PC-9 (cell line): ENCODE measurements around the gene SHROOM2. TPM values are rescaled to one million over a fixed set of nuclear protein-coding genes. Genes with fewer than 3 reads are reported as not detected.

Source experiments
- BruUV-seq: library from RNA; stranded (reverse); fragments of 400-500 nt; replicated peaks from 2 replicates; lab custom pipeline; 2021; lab: Mats Ljungman, UMichigan
- CTCF ChIA-PET: fragments of 300-600 bp; sonication (Branson Sonifier 250); formaldehyde crosslinking; loops from one replicate; lab custom pipeline; 2022; ENCODE audit warnings: antibody characterized with exemption; lab: Charles Lee
- POLR2A ChIA-PET: fragments of 300-600 bp; sonication (Branson Sonifier 250); formaldehyde crosslinking; loops from one replicate; lab custom pipeline; 2022; ENCODE audit warnings: antibody characterized with exemption; ENCODE audit not compliant: unreplicated experiment; lab: Charles Lee
- DNase-seq, 2 experiments: peaks; one replicate each; pipeline versions ENCODE4 v3.0.0 to v3.0.0-alpha.2; 2015 to 2022; ENCODE audit warnings: mixed read lengths in 1 of 2
- H2AFZ ChIP-seq: fragments of 200-600 bp; sonication (generic); 2 replicates; pipeline ENCODE4 v1.8.1; 2017; ENCODE audit warnings: antibody characterized with exemption
- H3F3A ChIP-seq: fragments of 200-600 bp; sonication (generic); 2 replicates; pipeline ENCODE4 v1.8.1; 2017; ENCODE audit warnings: antibody characterized with exemption, mild to moderate bottlenecking, low read depth; ENCODE audit not compliant: insufficient read depth
- H3K27ac ChIP-seq: fragments of 200-600 bp; sonication (generic); 2 replicates; pipeline ENCODE4 v1.6.1; 2016; ENCODE audit warnings: mixed run types
- H3K27me3 ChIP-seq: fragments of 200-600 bp; sonication (generic); 2 replicates; pipeline ENCODE4 v1.6.1; 2016; ENCODE audit warnings: low read depth, mixed run types; ENCODE audit not compliant: insufficient read depth
- H3K36me3 ChIP-seq: fragments of 200-600 bp; sonication (generic); 2 replicates; pipeline ENCODE4 v1.6.1; 2016; ENCODE audit warnings: low read depth, mixed run types
- H3K4me1 ChIP-seq: fragments of 200-600 bp; sonication (generic); replicated peaks from 2 replicates; pipeline ENCODE4 v1.6.1; 2016; ENCODE audit warnings: mixed run types; ENCODE audit not compliant: insufficient read depth
- H3K4me2 ChIP-seq: fragments of 200-600 bp; sonication (generic); 2 replicates; pipeline ENCODE4 v1.6.1; 2017; ENCODE audit warnings: mixed run types
- H3K4me3 ChIP-seq: fragments of 200-600 bp; sonication (generic); 2 replicates; pipeline ENCODE4 v1.6.1; 2016; ENCODE audit warnings: mixed run types
- H3K79me2 ChIP-seq: fragments of 200-600 bp; sonication (generic); 2 replicates; pipeline ENCODE4 v1.6.1; 2017; ENCODE audit warnings: low read depth, mixed run types
- H3K9me2 ChIP-seq: fragments of 200-600 bp; sonication (generic); 2 replicates; pipeline ENCODE4 v1.8.1; 2017; ENCODE audit warnings: mild to moderate bottlenecking; ENCODE audit not compliant: insufficient read depth
- H3K9me3 ChIP-seq: fragments of 200-600 bp; sonication (generic); 2 replicates; pipeline ENCODE4 v1.8.1; 2016; ENCODE audit warnings: low read depth; ENCODE audit not compliant: insufficient read depth
- H4K20me1 ChIP-seq: fragments of 200-600 bp; sonication (generic); 2 replicates; pipeline ENCODE4 v1.8.1; 2017; ENCODE audit not compliant: insufficient read depth
- EZH2 ChIP-seq: fragments of 200-600 bp; sonication (generic); IDR thresholded peaks from 2 replicates; pipeline ENCODE4 v1.8.0; 2017; ENCODE audit warnings: antibody characterized with exemption, low read depth
- intact Hi-C: fragments of 100-400 bp; cut with micrococcal nuclease; formaldehyde crosslinking; loops from one replicate; pipeline ENCODE4 v1.10.0; 2022; ENCODE audit not compliant: unreplicated experiment
- total RNA-seq: library from RNA; stranded (reverse); gene quantifications from 2 replicates; pipeline ENCODE4 v1.2.3, GENCODE V29; 2021
- TF ChIP-seq, protein P1 (sequence below): fragments of 200-600 bp; sonication (generic); conservative IDR thresholded peaks from 2 replicates; pipeline ENCODE4 v1.6.1; 2017; ENCODE audit warnings: mixed run types, antibody characterized with exemption, mild to moderate bottlenecking, moderate library complexity

SHROOM2 gene
- total RNA-seq, 1 experiment from 2014 or later: 0.17 TPM

DNA sequence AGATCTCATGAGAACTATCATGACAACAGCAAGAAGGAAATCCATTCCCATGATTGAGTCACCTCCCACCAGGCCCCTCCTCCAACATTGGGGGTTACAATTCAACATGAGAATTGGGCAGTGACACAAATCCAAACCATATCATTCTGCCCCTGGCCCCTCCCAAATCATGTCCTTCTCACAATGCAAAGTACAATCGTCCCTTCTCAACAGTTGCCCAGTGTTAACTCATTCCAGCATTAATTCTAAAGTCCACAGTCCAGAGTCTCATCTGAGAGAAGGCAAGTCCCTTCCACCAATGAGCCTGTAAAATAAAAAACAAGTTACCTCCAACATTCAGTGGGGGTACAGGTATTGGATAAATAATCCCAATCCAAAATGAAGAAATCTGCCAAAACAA, 166.1 kb downstream of the SHROOM2 start:
- Histone ChIP-seq H3K9me3 (no peaks in the 10 kb centered on the region), H3K4me3 (no peak overlapping the region), H3K36me3 (no peaks in the 10 kb centered on the region), H4K20me1 (no peaks in the 10 kb centered on the region), H3K4me1 (no peaks in the 10 kb centered on the region), H3F3A (no peaks in the 10 kb centered on the region), H2AFZ (no peak overlapping the region), H3K27ac (no peak overlapping the region), H3K27me3 (no peaks in the 10 kb centered on the region), H3K79me2 (no peaks in the 10 kb centered on the region), H3K4me2 (no peak overlapping the region), H3K9me2 (no peaks in the 10 kb centered on the region)
- intact Hi-C loops: no loop called here
- POLR2A ChIA-PET: no interaction called here
- BruUV-seq: no TSS peak
- DNase-seq: no peak
- TF ChIP-seq, protein P1, sequence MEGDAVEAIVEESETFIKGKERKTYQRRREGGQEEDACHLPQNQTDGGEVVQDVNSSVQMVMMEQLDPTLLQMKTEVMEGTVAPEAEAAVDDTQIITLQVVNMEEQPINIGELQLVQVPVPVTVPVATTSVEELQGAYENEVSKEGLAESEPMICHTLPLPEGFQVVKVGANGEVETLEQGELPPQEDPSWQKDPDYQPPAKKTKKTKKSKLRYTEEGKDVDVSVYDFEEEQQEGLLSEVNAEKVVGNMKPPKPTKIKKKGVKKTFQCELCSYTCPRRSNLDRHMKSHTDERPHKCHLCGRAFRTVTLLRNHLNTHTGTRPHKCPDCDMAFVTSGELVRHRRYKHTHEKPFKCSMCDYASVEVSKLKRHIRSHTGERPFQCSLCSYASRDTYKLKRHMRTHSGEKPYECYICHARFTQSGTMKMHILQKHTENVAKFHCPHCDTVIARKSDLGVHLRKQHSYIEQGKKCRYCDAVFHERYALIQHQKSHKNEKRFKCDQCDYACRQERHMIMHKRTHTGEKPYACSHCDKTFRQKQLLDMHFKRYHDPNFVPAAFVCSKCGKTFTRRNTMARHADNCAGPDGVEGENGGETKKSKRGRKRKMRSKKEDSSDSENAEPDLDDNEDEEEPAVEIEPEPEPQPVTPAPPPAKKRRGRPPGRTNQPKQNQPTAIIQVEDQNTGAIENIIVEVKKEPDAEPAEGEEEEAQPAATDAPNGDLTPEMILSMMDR: no peak
- TF ChIP-seq EZH2: no peak
- CTCF ChIA-PET: no interaction called here

DNA sequence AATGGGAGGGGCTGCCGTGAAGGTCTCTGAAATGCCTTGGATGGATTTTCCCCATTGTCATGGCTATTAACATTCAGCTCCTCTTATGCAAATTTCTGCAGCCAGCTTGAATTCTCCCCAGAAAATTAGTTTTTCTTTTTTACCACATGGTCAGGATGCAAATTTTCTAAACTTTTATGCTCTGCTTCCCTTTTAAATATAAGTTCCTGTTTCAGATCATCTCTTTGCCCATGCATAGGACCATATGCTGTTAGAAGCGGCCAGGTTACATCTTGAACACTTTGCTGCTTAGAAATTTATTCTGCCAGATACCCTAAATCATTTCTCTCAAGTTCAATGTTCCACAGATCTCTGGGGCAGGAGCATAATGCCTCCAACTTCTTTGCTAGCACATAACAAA, 167.2 kb downstream of the SHROOM2 start:
- TF ChIP-seq, protein P1: no peak
- no peak for TF ChIP-seq EZH2
- intact Hi-C loops: no loop called here
- CTCF ChIA-PET: no interaction called here

DNA sequence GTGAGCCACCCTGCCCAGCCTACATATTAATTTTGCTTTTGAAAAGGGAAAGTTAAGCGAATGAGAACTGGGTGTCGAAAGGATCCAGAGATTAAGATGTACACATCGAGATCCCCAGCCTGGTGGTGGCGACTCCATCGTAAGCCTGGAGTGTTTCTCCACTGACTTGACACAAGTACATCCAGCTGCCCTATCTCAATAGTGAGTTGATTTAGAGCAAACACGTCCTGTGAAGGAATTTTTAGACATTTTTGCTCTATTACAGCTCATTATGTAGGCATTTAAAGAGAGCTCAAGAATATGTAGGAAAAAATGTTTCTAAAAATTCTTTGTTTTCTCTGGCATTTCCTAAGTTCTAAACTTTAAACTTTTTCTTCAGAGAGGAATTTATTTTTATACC, 169.3 kb downstream of the SHROOM2 start:
- no TSS peak for BruUV-seq
- Histone ChIP-seq H2AFZ (no peak overlapping the region), H3F3A (no peaks in the 10 kb centered on the region), H3K4me1 (no peaks in the 10 kb centered on the region), H3K4me2 (no peak overlapping the region), H4K20me1 (no peaks in the 10 kb centered on the region), H3K27me3 (no peaks in the 10 kb centered on the region), H3K9me2 (no peaks in the 10 kb centered on the region), H3K36me3 (no peaks in the 10 kb centered on the region), H3K79me2 (no peaks in the 10 kb centered on the region), H3K9me3 (no peaks in the 10 kb centered on the region), H3K27ac (no peak overlapping the region), H3K4me3 (no peak overlapping the region)
- no peak for DNase-seq
- intact Hi-C loops: no loop called here
- ChIA-PET POLR2A (no interaction called here), CTCF (no interaction called here)
- TF ChIP-seq, protein P1: no peak
- no peak for TF ChIP-seq EZH2

More for the DNA sequence above, 167.2 kb downstream of the SHROOM2 start:
- H3K9me3 ChIP-seq: no peaks in the 10 kb centered on the region
- H4K20me1 ChIP-seq: no peaks in the 10 kb centered on the region
- H3K36me3 ChIP-seq: no peaks in the 10 kb centered on the region
- no peaks in the 10 kb centered on the region for H3K79me2 ChIP-seq
- no TSS peak for BruUV-seq
- no peaks in the 10 kb centered on the region for H3F3A ChIP-seq
- H3K27ac ChIP-seq: no peak overlapping the region
- H3K27me3 ChIP-seq: no peaks in the 10 kb centered on the region
- DNase-seq: no peak
- H3K4me3 ChIP-seq: no peak overlapping the region
- H3K4me1 ChIP-seq: no peaks in the 10 kb centered on the region
- H2AFZ ChIP-seq: no peak overlapping the region
- H3K4me2 ChIP-seq: no peak overlapping the region
- no peaks in the 10 kb centered on the region for H3K9me2 ChIP-seq
- POLR2A ChIA-PET: no interaction called here
